H1 (cell line): ENCODE data around the gene MBLAC2. TPM values are rescaled to one million over a fixed set of nuclear protein-coding genes. Genes with fewer than 3 reads are reported as not detected.

Experiments
- CHD7 ChIP-seq: fragments of 300-600 bp; sonication (generic); IDR thresholded peaks from 2 replicates; pipeline ENCODE4 v1.7.1; 2012; ENCODE audit warnings: low read length, moderate library complexity, mild to moderate bottlenecking, inconsistent platforms; ENCODE audit not compliant: insufficient replicate concordance
- polyA plus RNA-seq, 7 experiments: library from polyadenylated mRNA; depleted of rRNA in 3 of 7; stranded (reverse) in 5 of 7; unstranded in 2 of 7; fragments of >200 nt in 5 of 7; fragments of 200-250 nt in 2 of 7; gene quantifications; 1 replicate in 5 of 7; 2 replicates in 1 of 7; 4 replicates in 1 of 7; pipeline versions ENCODE4 v1.2.1 to v1.2.3, GENCODE V29; 2011 to 2013; ENCODE audit warnings: missing spikeins in 2 of 7, mixed read lengths in 2 of 7
- total RNA-seq: library from RNA; stranded (reverse); fragmentation: NEBNext Ultra II Directional; extraction: Animal tissue kit (Norgen Biotek cat#: 25700); gene quantifications from 2 replicates; pipeline ENCODE4 v1.2.1, GENCODE V29; 2021

The MBLAC2 gene
- total and polyA plus RNA-seq, 2 of the 8 experiments (the other 6 are each of a cell fraction or from before 2014, with no cell fraction given), result 2.8 to 6.7 TPM

GRCh38 chr5:90514520-90514919, 39.9 kb upstream of the MBLAC2 start (continued):
- no peak for TF ChIP-seq CHD7
